ENCODE measurements around the gene TP53I3.
A peak's percentile ranks its signal among the peaks of the same experiment; 100 is the strongest.
"Not testable (repeated sequence)": the region's sequence is repeated elsewhere in the genome, so short reads cannot be mapped to it uniquely, and the experiment has no call there.

Gene TP53I3

GRCh38 chr2:24054366-24055010, 30.1 kb downstream of the TP53I3 start:
- no peak for DNase-seq

GRCh38 chr2:24052951-24053350, 31.7 kb downstream of the TP53I3 start:
- no peak for DNase-seq

- DNase-seq, result peak in 2 of 56 donors; percentile 14 to 31
Measured at GRCh38 chr2:24051833-24052232, 32.8 kb downstream of the TP53I3 start.

- peak in 20 of 56 donors; percentile 8 to 44 (median 18) for DNase-seq
Measured at GRCh38 chr2:24050041-24050979, 34.3 kb downstream of the TP53I3 start.

GRCh38 chr2:24049485-24050021, 35.1 kb downstream of the TP53I3 start, which contains the start of gene FKBP1B:
FKBP1B (plus strand) TSS chr2:24049741; CDS start chr2:24049850, 109 bp downstream.
- DNase-seq, result peak in 23 of 56 donors; percentile 7 to 67 (median 23)

GRCh38 chr2:24048769-24049484, 35.7 kb downstream of the TP53I3 start:
- no peak for DNase-seq

GRCh38 chr2:24047703-24048033, 37.0 kb downstream of the TP53I3 start:
- no peak for DNase-seq

GRCh38 chr2:24046930-24047702, 37.5 kb downstream of the TP53I3 start, which contains the start of gene WDCP:
WDCP (minus strand) TSS chr2:24047391; CDS start chr2:24039494, 7,897 bp downstream.
- DNase-seq, result peak; percentile 56 to 100 (median 95)

- DNase-seq, result no peak
Measured at GRCh38 chr2:24046599-24046929, 38.1 kb downstream of the TP53I3 start.

GRCh38 chr2:24045511-24046508, 38.8 kb downstream of the TP53I3 start:
- no peak for DNase-seq

- DNase-seq, result not testable (repeated sequence)
Measured at GRCh38 chr2:24043133-24043532, 41.5 kb downstream of the TP53I3 start.

GRCh38 chr2:24040511-24040910, 44.1 kb downstream of the TP53I3 start:
- no peak for DNase-seq

GRCh38 chr2:24038786-24039499, 45.7 kb downstream of the TP53I3 start:
- DNase-seq, result no peak
